Hepatocyte (in vitro differentiated cells): Measurements from ENCODE around the gene OBSL1. TPM values are rescaled to one million over a fixed set of nuclear protein-coding genes. Genes with fewer than 3 reads are reported as not detected.

Experiments
- DNase-seq: peaks from one replicate; pipeline ENCODE4 v3.0.0-alpha.2; 2016; ENCODE audit warnings: low spot score
- H2AFZ ChIP-seq: fragments of 200-600 bp; sonication (generic); 2 replicates; pipeline ENCODE4 v1.6.0; 2016; ENCODE audit warnings: antibody characterized with exemption, mild to moderate bottlenecking
- H3K27ac ChIP-seq: fragments of 200-600 bp; sonication (generic); 2 replicates; pipeline ENCODE4 v1.5.1; 2016; ENCODE audit warnings: mild to moderate bottlenecking
- H3K27me3 ChIP-seq: fragments of 200-600 bp; sonication (generic); 2 replicates; pipeline ENCODE4 v1.6.1; 2016
- H3K36me3 ChIP-seq: fragments of 200-600 bp; sonication (generic); replicated peaks from 2 replicates; pipeline ENCODE4 v1.5.1; 2016; ENCODE audit warnings: low read depth; ENCODE audit not compliant: insufficient read depth
- H3K4me1 ChIP-seq: fragments of 200-600 bp; sonication (generic); 2 replicates; pipeline ENCODE4 v1.5.1; 2016; ENCODE audit warnings: mild to moderate bottlenecking, moderate library complexity; ENCODE audit not compliant: insufficient read depth
- H3K4me2 ChIP-seq: fragments of 200-600 bp; sonication (generic); 2 replicates; pipeline ENCODE4 v1.6.0; 2016
- H3K4me3 ChIP-seq: fragments of 200-600 bp; sonication (generic); 2 replicates; pipeline ENCODE4 v1.5.1; 2016; ENCODE audit warnings: mild to moderate bottlenecking
- H3K79me2 ChIP-seq: fragments of 200-600 bp; sonication (generic); 2 replicates; pipeline ENCODE4 v1.6.0; 2017; ENCODE audit warnings: mild to moderate bottlenecking
- H3K9me2 ChIP-seq: fragments of 200-600 bp; sonication (generic); replicated peaks from 2 replicates; pipeline ENCODE4 v1.6.0; 2017; ENCODE audit warnings: mild to moderate bottlenecking; ENCODE audit not compliant: insufficient read depth
- H3K9me3 ChIP-seq: fragments of 200-600 bp; sonication (generic); 2 replicates; pipeline ENCODE4 v1.5.1; 2016; ENCODE audit warnings: low read depth, mild to moderate bottlenecking
- H4K20me1 ChIP-seq: fragments of 200-600 bp; sonication (generic); 2 replicates; pipeline ENCODE4 v1.6.0; 2016; ENCODE audit warnings: mild to moderate bottlenecking; ENCODE audit not compliant: insufficient read depth, poor library complexity, severe bottlenecking
- EZH2 ChIP-seq: fragments of 200-600 bp; sonication (generic); IDR thresholded peaks from 2 replicates; pipeline ENCODE4 v1.6.1; 2016; ENCODE audit warnings: antibody characterized with exemption, mild to moderate bottlenecking, borderline replicate concordance
- EZH2phosphoT487 ChIP-seq: fragments of 200-600 bp; sonication (generic); IDR thresholded peaks from one replicate; pipeline ENCODE4 v1.6.1; 2018; ENCODE audit warnings: antibody characterized with exemption, mild to moderate bottlenecking, low read depth, moderate library complexity; ENCODE audit not compliant: unreplicated experiment, severe bottlenecking
- WGBS: methylation state at CpG from one replicate; pipeline ENCODE4 v1.1.6; 2016; ENCODE audit warnings: low lambda C conversion rate; ENCODE audit errors: missing lambda C conversion rate; 5-methylcytosine and 5-hydroxymethylcytosine counted together
- polyA plus RNA-seq: library from polyadenylated mRNA; unstranded; fragments of >200 nt; fragmentation: Nextera tagmentation; extraction: Ambion mirVana; gene quantifications from 2 replicates; pipeline ENCODE4 v1.2.1, GENCODE V29; 2016
- total RNA-seq: library from RNA; depleted of rRNA; stranded (reverse); fragments of >200 nt; gene quantifications from 2 replicates; pipeline ENCODE4 v1.2.3, GENCODE V29; 2014
- TF ChIP-seq, protein P1 (sequence below): fragments of 200-600 bp; sonication (generic); IDR thresholded peaks from 2 replicates; pipeline ENCODE4 v1.5.1; 2016; ENCODE audit warnings: antibody characterized with exemption, mild to moderate bottlenecking; ENCODE audit not compliant: poor library complexity

The OBSL1 gene
- total and polyA plus RNA-seq, 2 experiments from 2014 or later, result 61.0 to 84.6 TPM

DNA sequence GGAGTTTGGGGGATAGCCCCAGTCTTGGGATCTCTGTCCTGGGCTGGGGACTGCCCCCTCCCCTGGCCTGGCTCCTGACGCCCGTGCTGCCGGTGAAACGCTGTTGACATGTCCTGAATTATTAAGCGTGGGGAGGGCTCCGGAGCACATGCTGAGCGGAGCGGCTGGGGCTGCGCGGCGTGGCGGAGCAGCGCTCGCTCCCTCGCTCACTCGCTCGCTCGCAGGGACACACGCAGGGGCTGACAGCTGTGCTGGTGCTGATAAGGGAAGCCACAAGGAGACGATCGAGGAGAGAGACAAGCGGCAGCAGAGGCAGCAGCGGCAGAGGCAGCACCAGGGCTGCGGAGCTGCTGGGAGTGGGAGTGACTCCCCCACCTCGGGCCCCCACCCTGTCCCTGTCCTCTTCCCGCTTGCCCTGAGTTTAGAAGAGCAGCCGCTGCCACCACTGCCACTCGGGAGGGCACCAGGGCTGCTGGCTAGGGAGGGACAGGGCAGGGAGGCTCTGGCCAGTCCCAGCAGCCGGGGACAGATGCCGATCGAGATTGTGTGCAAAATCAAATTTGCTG is 57.1 kb downstream of the OBSL1 start, which contains the start of gene ASIC4:
ASIC4 (plus strand) TSS at position 287 of the 566 bp plus-strand sequence; CDS start at position 530, 243 bp downstream.
- no peak for TF ChIP-seq EZH2
- no peak for TF ChIP-seq EZH2phosphoT487
- TF ChIP-seq, protein P1, sequence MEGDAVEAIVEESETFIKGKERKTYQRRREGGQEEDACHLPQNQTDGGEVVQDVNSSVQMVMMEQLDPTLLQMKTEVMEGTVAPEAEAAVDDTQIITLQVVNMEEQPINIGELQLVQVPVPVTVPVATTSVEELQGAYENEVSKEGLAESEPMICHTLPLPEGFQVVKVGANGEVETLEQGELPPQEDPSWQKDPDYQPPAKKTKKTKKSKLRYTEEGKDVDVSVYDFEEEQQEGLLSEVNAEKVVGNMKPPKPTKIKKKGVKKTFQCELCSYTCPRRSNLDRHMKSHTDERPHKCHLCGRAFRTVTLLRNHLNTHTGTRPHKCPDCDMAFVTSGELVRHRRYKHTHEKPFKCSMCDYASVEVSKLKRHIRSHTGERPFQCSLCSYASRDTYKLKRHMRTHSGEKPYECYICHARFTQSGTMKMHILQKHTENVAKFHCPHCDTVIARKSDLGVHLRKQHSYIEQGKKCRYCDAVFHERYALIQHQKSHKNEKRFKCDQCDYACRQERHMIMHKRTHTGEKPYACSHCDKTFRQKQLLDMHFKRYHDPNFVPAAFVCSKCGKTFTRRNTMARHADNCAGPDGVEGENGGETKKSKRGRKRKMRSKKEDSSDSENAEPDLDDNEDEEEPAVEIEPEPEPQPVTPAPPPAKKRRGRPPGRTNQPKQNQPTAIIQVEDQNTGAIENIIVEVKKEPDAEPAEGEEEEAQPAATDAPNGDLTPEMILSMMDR, result no peak
- WGBS, result 13% methylated on average over 27 of the region's 31 CpGs
- Histone ChIP-seq H3K27ac (no peak within 1 kb of the TSS), H3K9me2 (no peaks in the 10 kb centered on the region), H3K36me3 (no peaks in the 10 kb centered on the region), H3K4me3 (no peak within 1 kb of the TSS), H3K27me3 (peaks cover 57% of the 10 kb centered on the region), H4K20me1 (no peaks in the 10 kb centered on the region), H3K4me1 (peaks cover 27% of the 10 kb centered on the region), H3K79me2 (no peaks in the 10 kb centered on the region), H2AFZ (no peak within 1 kb of the TSS), H3K4me2 (peak within 1 kb of the TSS; percentile 67), H3K9me3 (no peaks in the 10 kb centered on the region)
- no peak for DNase-seq

DNA sequence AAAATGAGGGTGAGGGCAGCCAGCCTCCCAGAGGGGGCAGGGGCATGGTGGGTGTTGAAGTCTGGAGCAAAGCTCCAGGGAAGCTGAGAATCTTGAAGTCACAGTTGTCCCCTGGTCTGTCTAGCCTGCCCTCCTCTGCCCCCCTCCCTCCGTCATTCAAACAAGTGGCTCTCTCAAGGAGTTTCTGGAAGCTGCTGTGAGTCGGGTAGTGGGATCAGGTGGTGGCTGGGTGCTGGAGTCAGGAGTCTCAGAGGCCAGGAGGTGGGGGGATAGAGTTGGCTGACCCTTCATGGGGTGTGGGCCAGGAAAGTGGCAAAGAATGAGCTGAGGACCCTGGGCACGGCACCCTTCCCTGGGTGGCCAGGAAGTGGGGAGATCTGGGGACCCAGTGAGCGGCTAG is 57.6 kb downstream of the OBSL1 start:
- Histone ChIP-seq H3K36me3 (no peaks in the 10 kb centered on the region), H3K9me3 (no peaks in the 10 kb centered on the region), H2AFZ (no peak overlapping the region), H3K4me1 (peaks cover 32% of the 10 kb centered on the region), H3K27me3 (peaks cover 56% of the 10 kb centered on the region), H3K4me3 (no peak overlapping the region), H3K4me2 (peak overlapping the region; percentile 67), H3K27ac (no peak overlapping the region), H3K9me2 (no peaks in the 10 kb centered on the region), H4K20me1 (no peaks in the 10 kb centered on the region), H3K79me2 (no peaks in the 10 kb centered on the region)
- 18% methylated on average over 4 of the region's 4 CpGs for WGBS
- DNase-seq, result no peak
- TF ChIP-seq EZH2phosphoT487 (no peak), EZH2 (no peak)
- TF ChIP-seq, protein P1, result no peak

DNA sequence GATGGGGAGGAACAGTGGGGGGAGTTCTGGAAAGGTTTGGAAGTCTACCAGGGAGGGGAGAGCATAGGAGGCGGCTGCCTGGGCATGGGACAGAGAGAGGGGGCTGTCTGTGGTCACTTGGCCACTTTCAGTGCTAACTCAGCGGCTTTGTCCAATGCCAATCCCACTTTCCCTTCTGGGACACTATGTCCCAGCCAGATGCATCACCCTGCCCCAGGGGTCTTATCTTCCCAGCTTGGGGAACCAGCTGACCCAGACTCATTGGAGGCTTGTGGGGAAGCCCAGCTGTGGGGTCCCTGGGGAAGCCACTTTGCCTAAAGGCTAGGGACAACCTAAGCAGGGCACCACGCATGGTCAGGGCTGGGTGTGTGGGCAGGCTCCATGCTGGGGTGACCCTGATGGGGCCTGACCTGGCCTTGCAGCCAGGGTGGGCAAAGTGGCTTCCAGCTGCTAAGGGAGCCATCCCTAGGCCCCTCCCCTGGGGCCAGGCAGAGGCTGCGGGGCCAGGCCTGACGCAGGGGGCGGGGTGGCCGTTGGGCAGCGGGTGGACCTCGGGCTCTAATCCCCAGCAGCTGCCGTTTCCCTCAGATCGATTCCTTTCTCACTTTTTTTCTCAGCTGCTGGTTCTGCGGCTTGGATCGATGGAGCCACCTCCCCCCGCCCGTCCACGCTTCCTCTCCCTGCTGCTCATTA is 58.7 kb downstream of the OBSL1 start:
- no peaks in the 10 kb centered on the region for H4K20me1 ChIP-seq
- no peaks in the 10 kb centered on the region for H3K9me2 ChIP-seq
- peaks cover 51% of the 10 kb centered on the region for H3K27me3 ChIP-seq
- H3K4me2 ChIP-seq, result no peak overlapping the region
- no peaks in the 10 kb centered on the region for H3K36me3 ChIP-seq
- H3K9me3 ChIP-seq, result no peaks in the 10 kb centered on the region
- DNase-seq, result no peak
- no peak overlapping the region for H3K27ac ChIP-seq
- TF ChIP-seq, protein P1, result no peak
- TF ChIP-seq EZH2 (no peak), EZH2phosphoT487 (no peak)
- H2AFZ ChIP-seq, result no peak overlapping the region
- H3K79me2 ChIP-seq, result no peaks in the 10 kb centered on the region
- WGBS, result 46% methylated on average over 6 of the region's 16 CpGs
- no peak overlapping the region for H3K4me3 ChIP-seq
- H3K4me1 ChIP-seq, result peaks cover 33% of the 10 kb centered on the region
